ENCODE results near the gene IFT27.

IFT27 gene

GRCh38 chr22:36753120-36753802 is 22.7 kb downstream of the IFT27 start:
- Histone ChIP-seq H3K36me3 (ENCODE audit: insufficient read depth) (no peaks in the 10 kb centered on the region), H3K4me3 (IDR thresholded peaks at IDR 0.05; ENCODE audit: insufficient read depth, low read depth, low read length) (no peak overlapping the region), H2AFZ (ENCODE audit: low read depth) (no peak overlapping the region), H3K9ac (no peak overlapping the region), H3K4me1 (ENCODE audit: low read depth, poor library complexity, severe bottlenecking) (no peaks in the 10 kb centered on the region), H3K27me3 (ENCODE audit: insufficient read depth, low read depth) (peaks cover 46% of the 10 kb centered on the region), H3K79me2 (ENCODE audit: insufficient read depth, low read depth) (no peaks in the 10 kb centered on the region), H3K4me2 (no peak overlapping the region), H4K20me1 (ENCODE audit: insufficient read depth) (no peaks in the 10 kb centered on the region), H3K27ac (no peak overlapping the region)
- TF ChIP-seq, protein P1, sequence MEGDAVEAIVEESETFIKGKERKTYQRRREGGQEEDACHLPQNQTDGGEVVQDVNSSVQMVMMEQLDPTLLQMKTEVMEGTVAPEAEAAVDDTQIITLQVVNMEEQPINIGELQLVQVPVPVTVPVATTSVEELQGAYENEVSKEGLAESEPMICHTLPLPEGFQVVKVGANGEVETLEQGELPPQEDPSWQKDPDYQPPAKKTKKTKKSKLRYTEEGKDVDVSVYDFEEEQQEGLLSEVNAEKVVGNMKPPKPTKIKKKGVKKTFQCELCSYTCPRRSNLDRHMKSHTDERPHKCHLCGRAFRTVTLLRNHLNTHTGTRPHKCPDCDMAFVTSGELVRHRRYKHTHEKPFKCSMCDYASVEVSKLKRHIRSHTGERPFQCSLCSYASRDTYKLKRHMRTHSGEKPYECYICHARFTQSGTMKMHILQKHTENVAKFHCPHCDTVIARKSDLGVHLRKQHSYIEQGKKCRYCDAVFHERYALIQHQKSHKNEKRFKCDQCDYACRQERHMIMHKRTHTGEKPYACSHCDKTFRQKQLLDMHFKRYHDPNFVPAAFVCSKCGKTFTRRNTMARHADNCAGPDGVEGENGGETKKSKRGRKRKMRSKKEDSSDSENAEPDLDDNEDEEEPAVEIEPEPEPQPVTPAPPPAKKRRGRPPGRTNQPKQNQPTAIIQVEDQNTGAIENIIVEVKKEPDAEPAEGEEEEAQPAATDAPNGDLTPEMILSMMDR (conservative IDR thresholded peaks at IDR 0.05; ENCODE audit: low read depth, low read length), result no peak

DNA sequence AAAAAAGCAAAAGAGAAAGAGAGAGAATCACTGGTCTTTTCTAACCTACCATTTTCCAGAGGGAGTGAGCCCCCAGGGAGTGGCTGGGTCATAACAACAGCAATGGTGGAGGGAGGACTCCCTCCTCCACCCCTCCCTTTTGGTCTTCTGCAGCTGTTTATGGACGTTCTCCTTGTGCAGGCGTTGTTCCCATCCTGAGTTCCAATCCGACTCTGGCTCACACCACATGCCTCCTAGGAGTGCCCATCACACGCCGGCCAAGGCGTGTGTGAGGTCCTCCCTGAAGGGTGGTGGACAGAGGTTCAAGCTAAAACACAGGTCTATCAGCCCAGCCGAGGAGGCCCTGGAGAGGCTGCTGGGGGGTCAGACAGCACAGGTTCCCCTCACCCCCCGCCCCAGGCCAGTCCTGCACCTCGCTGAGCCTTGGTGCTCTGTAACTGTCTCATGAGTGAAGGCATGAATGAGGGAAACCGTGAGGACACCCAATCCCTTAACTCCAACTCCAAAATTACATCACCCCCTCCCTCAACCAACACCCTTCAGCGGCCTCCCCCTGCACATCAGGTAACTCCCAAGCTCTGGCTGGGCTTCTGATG is 29.4 kb downstream of the IFT27 start:
- Histone ChIP-seq H3K4me2 (no peak overlapping the region), H4K20me1 (ENCODE audit: insufficient read depth) (no peaks in the 10 kb centered on the region), H3K79me2 (ENCODE audit: insufficient read depth, low read depth) (no peaks in the 10 kb centered on the region), H3K4me3 (IDR thresholded peaks at IDR 0.05; ENCODE audit: insufficient read depth, low read depth, low read length) (no peak overlapping the region), H3K4me1 (ENCODE audit: low read depth, poor library complexity, severe bottlenecking) (no peaks in the 10 kb centered on the region), H2AFZ (ENCODE audit: low read depth) (no peak overlapping the region), H3K36me3 (ENCODE audit: insufficient read depth) (no peaks in the 10 kb centered on the region), H3K27ac (no peak overlapping the region), H3K9ac (no peak overlapping the region), H3K27me3 (ENCODE audit: insufficient read depth, low read depth) (peaks cover 41% of the 10 kb centered on the region)
- TF ChIP-seq, protein P1 (conservative IDR thresholded peaks at IDR 0.05; ENCODE audit: low read depth, low read length), result no peak

- TF ChIP-seq, protein P1 (conservative IDR thresholded peaks at IDR 0.05; ENCODE audit: low read depth, low read length), result no peak
- Histone ChIP-seq H3K27me3 (ENCODE audit: insufficient read depth, low read depth) (peaks cover 42% of the 10 kb centered on the region), H3K36me3 (ENCODE audit: insufficient read depth) (no peaks in the 10 kb centered on the region), H3K27ac (no peak overlapping the region), H3K4me2 (no peak overlapping the region), H3K4me1 (ENCODE audit: low read depth, poor library complexity, severe bottlenecking) (no peaks in the 10 kb centered on the region), H3K4me3 (IDR thresholded peaks at IDR 0.05; ENCODE audit: insufficient read depth, low read depth, low read length) (no peak overlapping the region), H2AFZ (ENCODE audit: low read depth) (no peak overlapping the region), H3K9ac (no peak overlapping the region), H3K79me2 (ENCODE audit: insufficient read depth, low read depth) (no peaks in the 10 kb centered on the region), H4K20me1 (ENCODE audit: insufficient read depth) (no peaks in the 10 kb centered on the region)
These were observed 30.5 kb downstream of the IFT27 start for GRCh38 chr22:36745301-36745995.

DNA sequence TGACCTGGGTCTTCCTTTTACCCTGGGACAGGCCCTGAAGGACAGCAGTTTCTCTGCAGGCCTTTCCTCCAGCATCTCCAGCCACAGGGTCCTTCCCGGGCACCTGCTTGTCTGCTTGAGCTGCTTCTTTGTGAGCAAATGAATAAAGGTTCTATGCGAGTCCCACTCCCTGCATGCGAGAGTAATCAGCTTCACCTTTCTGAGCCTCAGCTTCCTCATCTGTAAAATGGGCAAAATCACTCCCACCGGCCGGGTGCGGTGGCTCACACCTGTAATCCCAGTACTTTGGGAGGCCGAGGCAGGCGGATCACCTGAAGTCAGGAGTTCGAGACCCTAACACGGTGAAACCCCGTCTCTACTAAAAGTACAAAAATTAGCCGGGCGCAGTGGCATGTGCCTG is 31.1 kb downstream of the IFT27 start:
- no peaks in the 10 kb centered on the region for H3K4me1 ChIP-seq (ENCODE audit: low read depth, poor library complexity, severe bottlenecking)
- H2AFZ ChIP-seq (ENCODE audit: low read depth), result no peak overlapping the region
- no peaks in the 10 kb centered on the region for H3K79me2 ChIP-seq (ENCODE audit: insufficient read depth, low read depth)
- H3K27ac ChIP-seq, result no peak overlapping the region
- no peaks in the 10 kb centered on the region for H4K20me1 ChIP-seq (ENCODE audit: insufficient read depth)
- no peak overlapping the region for H3K4me2 ChIP-seq
- no peak overlapping the region for H3K4me3 ChIP-seq (IDR thresholded peaks at IDR 0.05; ENCODE audit: insufficient read depth, low read depth, low read length)
- H3K27me3 ChIP-seq (ENCODE audit: insufficient read depth, low read depth), result peaks cover 46% of the 10 kb centered on the region
- no peak overlapping the region for H3K9ac ChIP-seq
- no peaks in the 10 kb centered on the region for H3K36me3 ChIP-seq (ENCODE audit: insufficient read depth)
- TF ChIP-seq, protein P1 (conservative IDR thresholded peaks at IDR 0.05; ENCODE audit: low read depth, low read length), result no peak

Measured in KMS-11 (cell line).